A549 (cell line): ENCODE measurements around the gene CRISPLD2.

Experiments
- CTCF ChIP-seq: fragments of >200 bp; sonication (Bioruptor Twin); formaldehyde crosslinking; IDR thresholded peaks from 3 replicates; pipeline ENCODE4 v1.5.1; 2016
- EP300 ChIP-seq, 2 experiments: fragments of >200 bp; sonication (Bioruptor Twin); formaldehyde crosslinking; IDR thresholded peaks; 2 replicates in 1 of 2; 3 replicates in 1 of 2; pipeline ENCODE4 v1.6.1; 2016 to 2017
- HMGXB4 ChIP-seq: fragments of 250-450 bp; sonication (Bioruptor Pico); IDR thresholded peaks from 2 replicates; pipeline ENCODE4 v1.5.0; 2021; ENCODE audit warnings: mild to moderate bottlenecking, moderate library complexity, borderline replicate concordance
- JUN ChIP-seq, 2 experiments: fragments of >200 bp; sonication (Bioruptor Twin); formaldehyde crosslinking; IDR thresholded peaks; 2 replicates in 1 of 2; 3 replicates in 1 of 2; pipeline ENCODE4 v1.6.1; 2016 to 2017
- MAFK ChIP-seq: fragments of 450-650 bp; IDR thresholded peaks from 2 replicates; pipeline ENCODE4 v1.6.1; 2014; ENCODE audit not compliant: partially characterized antibody
- MYC ChIP-seq: IDR thresholded peaks from 2 replicates; pipeline ENCODE4 v1.6.1; 2012; ENCODE audit warnings: mild to moderate bottlenecking, inconsistent platforms, low read length, improper control_type of control experiment, borderline replicate concordance
- PBX3 ChIP-seq: IDR thresholded peaks from 2 replicates; pipeline ENCODE4 v1.6.1; 2012
- POLR2A ChIP-seq: IDR thresholded peaks from 2 replicates; pipeline ENCODE4 v1.6.1; 2012; ENCODE audit warnings: mild to moderate bottlenecking, low read length
- REST ChIP-seq: fragments of 200-600 bp; sonication (generic); IDR thresholded peaks from 2 replicates; pipeline ENCODE4 v1.6.1; 2016; ENCODE audit warnings: antibody characterized with exemption, mild to moderate bottlenecking, moderate library complexity
- SREBF2 ChIP-seq: fragments of 450-650 bp; IDR thresholded peaks from 2 replicates; pipeline ENCODE4 v1.6.1; 2014; ENCODE audit warnings: mild to moderate bottlenecking, moderate library complexity
- TP53 ChIP-seq: fragments of 250-450 bp; sonication (Bioruptor Pico); IDR thresholded peaks from 2 replicates; pipeline ENCODE4 v1.5.0; 2021; ENCODE audit warnings: mild to moderate bottlenecking, moderate library complexity
- ZFP36 ChIP-seq: fragments of 450-650 bp; IDR thresholded peaks from 2 replicates; pipeline ENCODE4 v1.6.1; 2014; ENCODE audit warnings: borderline replicate concordance; ENCODE audit not compliant: partially characterized antibody

GRCh38 chr16:84829168-84829965 is 9.6 kb downstream of the CRISPLD2 start:
- no peak for TF ChIP-seq SREBF2
- no peak for TF ChIP-seq MYC
- no peak for TF ChIP-seq ZFP36
- TF ChIP-seq REST, result no peak
- no peak for TF ChIP-seq POLR2A
- TF ChIP-seq MAFK, result no peak
- TF ChIP-seq CTCF, result no peak
- no peak for TF ChIP-seq JUN (IDR thresholded peaks at IDR 0.05)
- TF ChIP-seq HMGXB4 (CRISPR knock-in tag), result no peak
- TF ChIP-seq PBX3, result no peak
- no peak for TF ChIP-seq TP53 (CRISPR knock-in tag)
- no peak for TF ChIP-seq EP300 (IDR thresholded peaks at IDR 0.05)
